GM23338 (cell line): ENCODE results near the gene CDKAL1. TPM values are rescaled to one million over a fixed set of nuclear protein-coding genes. Genes with fewer than 3 reads are reported as not detected.

Experiments
- ZNF331 ChIP-seq: fragments of 250-450 bp; sonication (Bioruptor Pico); IDR thresholded peaks from 2 replicates; pipeline ENCODE4 v1.5.0; 2020; ENCODE audit warnings: low read depth, mild to moderate bottlenecking, moderate library complexity
- polyA plus RNA-seq: library from polyadenylated mRNA; unstranded; fragments of >200 nt; fragmentation: Nextera tagmentation; extraction: Ambion mirVana; gene quantifications from 2 replicates; pipeline ENCODE4 v1.2.1, GENCODE V29; 2016
- total RNA-seq: library from RNA; depleted of rRNA; stranded (reverse); fragments of >200 nt; shearing (Covaris generic); gene quantifications from 2 replicates; pipeline ENCODE4 v1.2.3, GENCODE V29; 2014
- TF ChIP-seq, protein P1 (sequence below): fragments of 250-450 bp; sonication (Bioruptor Pico); IDR thresholded peaks from 2 replicates; pipeline ENCODE4 v1.5.0; 2020; ENCODE audit warnings: mild to moderate bottlenecking, moderate library complexity
- TF ChIP-seq, protein P2 (sequence below): IDR thresholded peaks from one replicate; pipeline ENCODE4 v1.6.1; 2018; ENCODE audit warnings: antibody characterized with exemption; ENCODE audit not compliant: unreplicated experiment
- TF ChIP-seq, protein P3 (sequence below): IDR thresholded peaks from 2 replicates; pipeline ENCODE4 v1.6.1; 2016; ENCODE audit warnings: antibody characterized with exemption

Gene CDKAL1
- total and polyA plus RNA-seq, 2 experiments from 2014 or later = 17.8 to 35.0 TPM

DNA sequence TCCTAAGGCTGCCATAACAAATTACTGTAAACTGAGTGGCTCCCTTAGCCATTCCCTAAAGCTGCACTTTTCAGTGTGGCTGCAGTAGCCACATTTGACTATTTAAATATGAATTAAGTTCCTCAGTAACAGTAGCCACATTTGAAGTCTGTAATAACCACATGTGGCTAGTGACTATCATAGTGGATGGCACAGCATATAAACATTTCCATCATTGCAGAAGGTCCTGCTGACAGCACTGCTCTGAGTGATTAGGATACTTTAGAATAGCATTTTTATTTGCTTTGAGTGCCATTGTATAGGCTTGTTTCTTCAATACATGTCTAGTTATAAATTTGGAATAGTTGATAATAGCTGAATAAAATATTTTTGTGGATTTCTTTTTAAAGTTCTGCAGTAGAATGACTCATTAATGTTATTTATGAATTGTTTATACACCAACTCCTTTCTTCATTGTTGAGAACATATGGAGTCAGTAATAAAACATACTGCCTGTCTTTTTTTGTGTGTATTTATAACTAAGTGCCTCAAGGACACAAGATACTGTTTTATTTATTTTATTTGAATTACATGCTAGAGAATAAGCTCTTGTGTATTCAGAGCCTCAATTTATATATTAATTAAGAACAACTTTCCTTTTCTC is 217.2 kb downstream of the CDKAL1 start (continued):
- TF ChIP-seq, protein P1, sequence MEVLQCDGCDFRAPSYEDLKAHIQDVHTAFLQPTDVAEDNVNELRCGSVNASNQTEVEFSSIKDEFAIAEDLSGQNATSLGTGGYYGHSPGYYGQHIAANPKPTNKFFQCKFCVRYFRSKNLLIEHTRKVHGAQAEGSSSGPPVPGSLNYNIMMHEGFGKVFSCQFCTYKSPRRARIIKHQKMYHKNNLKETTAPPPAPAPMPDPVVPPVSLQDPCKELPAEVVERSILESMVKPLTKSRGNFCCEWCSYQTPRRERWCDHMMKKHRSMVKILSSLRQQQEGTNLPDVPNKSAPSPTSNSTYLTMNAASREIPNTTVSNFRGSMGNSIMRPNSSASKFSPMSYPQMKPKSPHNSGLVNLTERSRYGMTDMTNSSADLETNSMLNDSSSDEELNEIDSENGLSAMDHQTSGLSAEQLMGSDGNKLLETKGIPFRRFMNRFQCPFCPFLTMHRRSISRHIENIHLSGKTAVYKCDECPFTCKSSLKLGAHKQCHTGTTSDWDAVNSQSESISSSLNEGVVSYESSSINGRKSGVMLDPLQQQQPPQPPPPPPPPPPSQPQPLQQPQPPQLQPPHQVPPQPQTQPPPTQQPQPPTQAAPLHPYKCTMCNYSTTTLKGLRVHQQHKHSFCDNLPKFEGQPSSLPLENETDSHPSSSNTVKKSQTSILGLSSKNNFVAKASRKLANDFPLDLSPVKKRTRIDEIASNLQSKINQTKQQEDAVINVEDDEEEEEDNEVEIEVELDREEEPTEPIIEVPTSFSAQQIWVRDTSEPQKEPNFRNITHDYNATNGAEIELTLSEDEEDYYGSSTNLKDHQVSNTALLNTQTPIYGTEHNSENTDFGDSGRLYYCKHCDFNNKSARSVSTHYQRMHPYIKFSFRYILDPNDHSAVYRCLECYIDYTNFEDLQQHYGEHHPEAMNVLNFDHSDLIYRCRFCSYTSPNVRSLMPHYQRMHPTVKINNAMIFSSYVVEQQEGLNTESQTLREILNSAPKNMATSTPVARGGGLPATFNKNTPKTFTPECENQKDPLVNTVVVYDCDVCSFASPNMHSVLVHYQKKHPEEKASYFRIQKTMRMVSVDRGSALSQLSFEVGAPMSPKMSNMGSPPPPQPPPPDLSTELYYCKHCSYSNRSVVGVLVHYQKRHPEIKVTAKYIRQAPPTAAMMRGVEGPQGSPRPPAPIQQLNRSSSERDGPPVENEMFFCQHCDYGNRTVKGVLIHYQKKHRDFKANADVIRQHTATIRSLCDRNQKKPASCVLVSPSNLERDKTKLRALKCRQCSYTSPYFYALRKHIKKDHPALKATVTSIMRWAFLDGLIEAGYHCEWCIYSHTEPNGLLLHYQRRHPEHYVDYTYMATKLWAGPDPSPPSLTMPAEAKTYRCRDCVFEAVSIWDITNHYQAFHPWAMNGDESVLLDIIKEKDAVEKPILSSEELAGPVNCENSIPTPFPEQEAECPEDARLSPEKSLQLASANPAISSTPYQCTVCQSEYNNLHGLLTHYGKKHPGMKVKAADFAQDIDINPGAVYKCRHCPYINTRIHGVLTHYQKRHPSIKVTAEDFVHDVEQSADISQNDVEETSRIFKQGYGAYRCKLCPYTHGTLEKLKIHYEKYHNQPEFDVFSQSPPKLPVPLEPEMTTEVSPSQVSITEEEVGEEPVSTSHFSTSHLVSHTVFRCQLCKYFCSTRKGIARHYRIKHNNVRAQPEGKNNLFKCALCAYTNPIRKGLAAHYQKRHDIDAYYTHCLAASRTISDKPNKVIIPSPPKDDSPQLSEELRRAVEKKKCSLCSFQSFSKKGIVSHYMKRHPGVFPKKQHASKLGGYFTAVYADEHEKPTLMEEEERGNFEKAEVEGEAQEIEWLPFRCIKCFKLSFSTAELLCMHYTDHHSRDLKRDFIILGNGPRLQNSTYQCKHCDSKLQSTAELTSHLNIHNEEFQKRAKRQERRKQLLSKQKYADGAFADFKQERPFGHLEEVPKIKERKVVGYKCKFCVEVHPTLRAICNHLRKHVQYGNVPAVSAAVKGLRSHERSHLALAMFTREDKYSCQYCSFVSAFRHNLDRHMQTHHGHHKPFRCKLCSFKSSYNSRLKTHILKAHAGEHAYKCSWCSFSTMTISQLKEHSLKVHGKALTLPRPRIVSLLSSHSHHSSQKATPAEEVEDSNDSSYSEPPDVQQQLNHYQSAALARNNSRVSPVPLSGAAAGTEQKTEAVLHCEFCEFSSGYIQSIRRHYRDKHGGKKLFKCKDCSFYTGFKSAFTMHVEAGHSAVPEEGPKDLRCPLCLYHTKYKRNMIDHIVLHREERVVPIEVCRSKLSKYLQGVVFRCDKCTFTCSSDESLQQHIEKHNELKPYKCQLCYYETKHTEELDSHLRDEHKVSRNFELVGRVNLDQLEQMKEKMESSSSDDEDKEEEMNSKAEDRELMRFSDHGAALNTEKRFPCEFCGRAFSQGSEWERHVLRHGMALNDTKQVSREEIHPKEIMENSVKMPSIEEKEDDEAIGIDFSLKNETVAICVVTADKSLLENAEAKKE (CRISPR knock-in tag) = no peak
- TF ChIP-seq, protein P2, sequence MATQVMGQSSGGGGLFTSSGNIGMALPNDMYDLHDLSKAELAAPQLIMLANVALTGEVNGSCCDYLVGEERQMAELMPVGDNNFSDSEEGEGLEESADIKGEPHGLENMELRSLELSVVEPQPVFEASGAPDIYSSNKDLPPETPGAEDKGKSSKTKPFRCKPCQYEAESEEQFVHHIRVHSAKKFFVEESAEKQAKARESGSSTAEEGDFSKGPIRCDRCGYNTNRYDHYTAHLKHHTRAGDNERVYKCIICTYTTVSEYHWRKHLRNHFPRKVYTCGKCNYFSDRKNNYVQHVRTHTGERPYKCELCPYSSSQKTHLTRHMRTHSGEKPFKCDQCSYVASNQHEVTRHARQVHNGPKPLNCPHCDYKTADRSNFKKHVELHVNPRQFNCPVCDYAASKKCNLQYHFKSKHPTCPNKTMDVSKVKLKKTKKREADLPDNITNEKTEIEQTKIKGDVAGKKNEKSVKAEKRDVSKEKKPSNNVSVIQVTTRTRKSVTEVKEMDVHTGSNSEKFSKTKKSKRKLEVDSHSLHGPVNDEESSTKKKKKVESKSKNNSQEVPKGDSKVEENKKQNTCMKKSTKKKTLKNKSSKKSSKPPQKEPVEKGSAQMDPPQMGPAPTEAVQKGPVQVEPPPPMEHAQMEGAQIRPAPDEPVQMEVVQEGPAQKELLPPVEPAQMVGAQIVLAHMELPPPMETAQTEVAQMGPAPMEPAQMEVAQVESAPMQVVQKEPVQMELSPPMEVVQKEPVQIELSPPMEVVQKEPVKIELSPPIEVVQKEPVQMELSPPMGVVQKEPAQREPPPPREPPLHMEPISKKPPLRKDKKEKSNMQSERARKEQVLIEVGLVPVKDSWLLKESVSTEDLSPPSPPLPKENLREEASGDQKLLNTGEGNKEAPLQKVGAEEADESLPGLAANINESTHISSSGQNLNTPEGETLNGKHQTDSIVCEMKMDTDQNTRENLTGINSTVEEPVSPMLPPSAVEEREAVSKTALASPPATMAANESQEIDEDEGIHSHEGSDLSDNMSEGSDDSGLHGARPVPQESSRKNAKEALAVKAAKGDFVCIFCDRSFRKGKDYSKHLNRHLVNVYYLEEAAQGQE = no peak
- no peak for TF ChIP-seq ZNF331 (CRISPR knock-in tag)
- TF ChIP-seq, protein P3, sequence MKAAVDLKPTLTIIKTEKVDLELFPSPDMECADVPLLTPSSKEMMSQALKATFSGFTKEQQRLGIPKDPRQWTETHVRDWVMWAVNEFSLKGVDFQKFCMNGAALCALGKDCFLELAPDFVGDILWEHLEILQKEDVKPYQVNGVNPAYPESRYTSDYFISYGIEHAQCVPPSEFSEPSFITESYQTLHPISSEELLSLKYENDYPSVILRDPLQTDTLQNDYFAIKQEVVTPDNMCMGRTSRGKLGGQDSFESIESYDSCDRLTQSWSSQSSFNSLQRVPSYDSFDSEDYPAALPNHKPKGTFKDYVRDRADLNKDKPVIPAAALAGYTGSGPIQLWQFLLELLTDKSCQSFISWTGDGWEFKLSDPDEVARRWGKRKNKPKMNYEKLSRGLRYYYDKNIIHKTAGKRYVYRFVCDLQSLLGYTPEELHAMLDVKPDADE = no peak
